Heart left ventricle (tissue), 13 donors: ENCODE data around the gene ENTR1.

Experiments
- POLR2A ChIP-seq, 2 donors: fragments of 450-650 bp; IDR thresholded peaks; one replicate each; pipeline ENCODE4 v1.6.1; 2017; ENCODE audit warnings: antibody characterized with exemption in 2 of 2, mild to moderate bottlenecking in 2 of 2, moderate library complexity in 2 of 2
- TF ChIP-seq, protein P1 (sequence below), 12 donors: fragments of 200-600 bp; sonication (generic) in 4 of 12; IDR thresholded peaks; one replicate each; pipeline versions ENCODE4 v1.5.0 to v1.8.0; 2018 to 2022; ENCODE audit warnings: antibody characterized with exemption in 12 of 12, mild to moderate bottlenecking in 5 of 12
- donor health status: ischemic (EF 13 %, LVEDD 7.1; RV severe dilation, severe dysfunction).
- donor health status: DM: no; HTN: yes; CAD: no.
- donor health status: DM: no; HTN: no; CAD: no.
- donor health status: ischemic (EF 25% LVEDD 6.9; RV normal size, moderate dysfunction).
- donor health status: ischemic (EF 25% LVEDD 5.7; RV mildly dilated, moderate dysfunction).
- donor health status: ischemic (EF 35%, LVEDD 5.7; RV mildly dilated, moderate dysfunction).
- donor health status: nonischemic (EF 11% LVEDD 7.7; RV severe dilation, severe dysfunction).
- donor health status: DM: yes; HTN: yes; CAD: no.
- donor health status: PGD.
- donor health status: ischemic (EF 29% LVEDD 5.4; RV normal size, mild dysfunction).
- donor health status: nonischemic (EF 23%, LVEDD 6.1; RV moderate dilation, normal function).

DNA sequence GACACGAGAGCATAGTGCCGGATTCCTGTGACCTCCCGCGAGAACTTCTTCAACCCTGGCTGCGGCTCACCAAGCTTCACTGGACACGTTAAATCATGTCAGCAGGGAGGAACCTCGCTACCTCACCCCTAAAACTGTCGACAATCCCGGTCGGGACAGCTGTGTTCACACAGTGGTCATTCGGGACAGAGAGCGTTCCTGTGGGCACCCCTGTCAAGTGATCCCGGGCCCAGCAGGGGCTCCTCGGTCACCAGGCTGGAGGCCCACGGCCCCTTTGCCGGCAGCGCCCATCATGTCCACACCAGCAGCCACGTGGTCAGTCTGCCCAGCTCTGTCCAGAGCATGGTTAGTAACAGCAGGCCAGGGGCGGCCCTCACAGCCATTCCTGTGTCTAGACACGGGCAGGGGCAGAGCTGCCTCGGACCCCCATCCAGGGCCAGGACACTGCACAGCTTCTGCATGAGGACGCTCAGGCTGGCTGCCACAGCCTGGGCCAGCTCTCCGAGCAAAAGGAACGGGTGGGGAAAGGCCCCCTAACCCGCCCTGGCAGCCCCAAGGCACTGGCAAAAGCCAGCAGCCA, 25.7 kb upstream of the ENTR1 start:
- TF ChIP-seq, protein P1, sequence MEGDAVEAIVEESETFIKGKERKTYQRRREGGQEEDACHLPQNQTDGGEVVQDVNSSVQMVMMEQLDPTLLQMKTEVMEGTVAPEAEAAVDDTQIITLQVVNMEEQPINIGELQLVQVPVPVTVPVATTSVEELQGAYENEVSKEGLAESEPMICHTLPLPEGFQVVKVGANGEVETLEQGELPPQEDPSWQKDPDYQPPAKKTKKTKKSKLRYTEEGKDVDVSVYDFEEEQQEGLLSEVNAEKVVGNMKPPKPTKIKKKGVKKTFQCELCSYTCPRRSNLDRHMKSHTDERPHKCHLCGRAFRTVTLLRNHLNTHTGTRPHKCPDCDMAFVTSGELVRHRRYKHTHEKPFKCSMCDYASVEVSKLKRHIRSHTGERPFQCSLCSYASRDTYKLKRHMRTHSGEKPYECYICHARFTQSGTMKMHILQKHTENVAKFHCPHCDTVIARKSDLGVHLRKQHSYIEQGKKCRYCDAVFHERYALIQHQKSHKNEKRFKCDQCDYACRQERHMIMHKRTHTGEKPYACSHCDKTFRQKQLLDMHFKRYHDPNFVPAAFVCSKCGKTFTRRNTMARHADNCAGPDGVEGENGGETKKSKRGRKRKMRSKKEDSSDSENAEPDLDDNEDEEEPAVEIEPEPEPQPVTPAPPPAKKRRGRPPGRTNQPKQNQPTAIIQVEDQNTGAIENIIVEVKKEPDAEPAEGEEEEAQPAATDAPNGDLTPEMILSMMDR (IDR thresholded peaks at IDR 0.05), result no peak
- no peak for TF ChIP-seq POLR2A (IDR thresholded peaks at IDR 0.05)
